Measurements from ENCODE around the gene TEN1. TPM values are rescaled to one million over a fixed set of nuclear protein-coding genes. Genes with fewer than 3 reads are reported as not detected.

TEN1 gene
- total and polyA plus RNA-seq, 2 of the 13 experiments (the other 11 are each of a cell fraction or from before 2014, with no cell fraction given) = 18.0 to 21.3 TPM

GRCh38 chr17:76032073-76032779 lies 53.2 kb downstream of the TEN1 start (continued):
- TF ChIP-seq DR1 (CRISPR knock-in tag; IDR thresholded peaks at IDR 0.05) (no peak), ZFX (CRISPR knock-in tag; IDR thresholded peaks at IDR 0.05; ENCODE audit: low read depth) (peak; percentile 72), ZBTB34 (CRISPR knock-in tag; IDR thresholded peaks at IDR 0.05) (no peak), ZMYM2 (CRISPR knock-in tag; IDR thresholded peaks at IDR 0.05) (peak; percentile 60; the same call in 1 of the 2 replicates), ZNF639 (CRISPR knock-in tag; conservative IDR thresholded peaks at IDR 0.05) (no peak), ZNF589 (CRISPR knock-in tag; conservative IDR thresholded peaks at IDR 0.05) (no peak), ZFP91 (CRISPR knock-in tag; IDR thresholded peaks at IDR 0.05; ENCODE audit: borderline replicate concordance) (peak; percentile 84), RARG (CRISPR knock-in tag; IDR thresholded peaks at IDR 0.05; ENCODE audit: low read depth) (no peak), HCFC1 (IDR thresholded peaks at IDR 0.05; ENCODE audit: low read depth, low read length) (no peak), BATF2 (CRISPR knock-in tag; IDR thresholded peaks at IDR 0.05) (no peak), ZNF326 (CRISPR knock-in tag; IDR thresholded peaks at IDR 0.05; ENCODE audit: borderline replicate concordance) (no peak), ZNF138 (CRISPR knock-in tag; IDR thresholded peaks at IDR 0.05; ENCODE audit: low read depth) (no peak), ZNF124 (CRISPR knock-in tag; IDR thresholded peaks at IDR 0.05) (peak; percentile 54; the same call in 1 of the 2 replicates), GABPB1 (CRISPR knock-in tag; IDR thresholded peaks at IDR 0.05) (0 out of 2 replicates have a peak, but pooled peaks have one; percentile 13), ZNF383 (CRISPR knock-in tag; IDR thresholded peaks at IDR 0.05; ENCODE audit: borderline replicate concordance) (no peak), MTF2 (CRISPR knock-in tag; IDR thresholded peaks at IDR 0.05; ENCODE audit: borderline replicate concordance) (no peak), POGK (CRISPR knock-in tag; conservative IDR thresholded peaks at IDR 0.05) (no peak), SALL2 (CRISPR knock-in tag; IDR thresholded peaks at IDR 0.05) (no peak; the same call in 1 of the 2 replicates), ZNF850 (CRISPR knock-in tag; conservative IDR thresholded peaks at IDR 0.05) (no peak), SATB2 (CRISPR knock-in tag; IDR thresholded peaks at IDR 0.05) (no peak), GLMP (CRISPR knock-in tag; IDR thresholded peaks at IDR 0.05; ENCODE audit: borderline replicate concordance) (no peak), ZNF652 (CRISPR knock-in tag; IDR thresholded peaks at IDR 0.05; ENCODE audit: borderline replicate concordance, low read depth) (no peak)

Measured in HepG2 (cell line).